ENCODE results near the gene RIMBP3C. TPM values are rescaled to one million over a fixed set of nuclear protein-coding genes. Genes with fewer than 3 reads are reported as not detected.
"Not testable (repeated sequence)": the region's sequence is repeated elsewhere in the genome, so short reads cannot be mapped to it uniquely, and the experiment has no call there.

RIMBP3C gene
- total and polyA plus RNA-seq, 12 donors = 0.05 to 0.32 (median 0.14) TPM; not detected in 6

DNA sequence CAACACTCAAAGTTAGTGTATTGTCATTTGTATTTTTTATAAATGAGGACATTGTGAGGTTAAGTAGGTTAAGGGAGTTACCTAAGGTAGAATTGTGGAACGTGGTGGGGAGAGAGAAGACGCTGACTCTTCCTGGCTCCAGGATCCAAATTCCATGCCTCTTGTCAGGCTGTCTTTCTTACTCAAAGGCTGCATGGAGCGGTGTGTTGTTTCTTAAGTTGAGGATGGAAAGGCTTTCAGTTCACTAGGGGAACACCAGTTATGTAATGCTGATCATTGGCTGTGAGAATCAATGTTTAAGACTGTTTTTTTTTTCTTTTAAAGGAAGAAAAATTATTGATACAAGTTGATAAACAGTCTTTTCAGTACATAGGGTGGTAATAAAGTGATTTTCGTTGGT lies 19.1 kb upstream of the RIMBP3C start:
- peaks cover 43 to 69% (median 65%) of the 10 kb centered on the region in 9 donors for H3K4me1 ChIP-seq
- intact Hi-C loops (cut with DNase I) = loop anchor here in 3 of 10 donors (5.0 to 10.0 kb wide), 2 partner anchors 52 to 54 kb away; no protein-coding TSS in a partner anchor
- DNase-seq (no peak), ATAC-seq (no peak)
- H3K27ac ChIP-seq = peak overlapping the region in 1 of 10 donors; percentile 99
- H3K36me3 ChIP-seq = peaks cover 0 to 17% (median 0%) of the 10 kb centered on the region in 9 donors
- TF ChIP-seq CTCF (IDR thresholded peaks at IDR 0.05) = no peak
- no peaks in the 10 kb centered on the region for H3K9me3 ChIP-seq
- no peaks in the 10 kb centered on the region for H3K27me3 ChIP-seq
- whole genome bisulfite sequencing, 2 donors = 48 to 51% methylated on average over 4 of the region's 4 CpGs
- H3K4me3 ChIP-seq = no peak overlapping the region

GRCh38 chr22:21569459-21570170 lies 18.4 kb upstream of the RIMBP3C start:
- no peaks in the 10 kb centered on the region for H3K9me3 ChIP-seq
- ATAC-seq = no peak
- 57 to 58% methylated on average over 8 of the region's 8 CpGs for WGBS, 2 donors
- H3K4me1 ChIP-seq = peaks cover 43 to 64% (median 59%) of the 10 kb centered on the region in 9 donors
- TF ChIP-seq CTCF (IDR thresholded peaks at IDR 0.05) = no peak
- peak overlapping the region in 7 of 10 donors; percentile 67 to 96 (median 92) for H3K4me3 ChIP-seq
- intact Hi-C loops (cut with DNase I) = loop anchor here in 4 of 10 donors (5.0 to 10.0 kb wide), 3 partner anchors 53 to 58 kb away; no protein-coding TSS in a partner anchor
- H3K27ac ChIP-seq = peak overlapping the region in 3 of 10 donors; percentile 96 to 99 (median 97)
- H3K36me3 ChIP-seq = peaks cover 0 to 17% (median 0%) of the 10 kb centered on the region in 9 donors
- no peaks in the 10 kb centered on the region for H3K27me3 ChIP-seq
- no peak for DNase-seq

- H3K36me3 ChIP-seq = peaks cover 0 to 17% (median 0%) of the 10 kb centered on the region in 9 donors
- not testable (repeated sequence) for DNase-seq, H3K9me3 ChIP-seq, H3K27me3 ChIP-seq, ATAC-seq
- H3K4me3 ChIP-seq = peak overlapping the region in 9 of 10 donors; percentile 67 to 96 (median 90)
- H3K27ac ChIP-seq = peak overlapping the region in 8 of 10 donors; percentile 91 to 99 (median 96)
- H3K4me1 ChIP-seq = peaks cover 39 to 59% (median 53%) of the 10 kb centered on the region in 9 donors
- WGBS, 2 donors = 30 to 35% methylated on average over 12 of the region's 12 CpGs
- intact Hi-C loops (cut with DNase I) = loop anchor here in 1 of 10 donors (5.0 kb wide), 1 partner anchor 58 kb away; no protein-coding TSS in a partner anchor
Measured at GRCh38 chr22:21569076-21569427, 17.8 kb upstream of the RIMBP3C start.

GRCh38 chr22:21568347-21569075 lies 17.2 kb upstream of the RIMBP3C start:
- Histone ChIP-seq H3K27me3 (no peaks in the 10 kb centered on the region), H3K36me3 (peaks cover 0 to 17% (median 0%) of the 10 kb centered on the region in 9 donors), H3K9me3 (no peaks in the 10 kb centered on the region), H3K27ac (peak overlapping the region; percentile 81 to 99 (median 94)), H3K4me3 (peak overlapping the region; percentile 67 to 96 (median 88)), H3K4me1 (peaks cover 33 to 53% (median 48%) of the 10 kb centered on the region in 9 donors)
- no peak for TF ChIP-seq CTCF (IDR thresholded peaks at IDR 0.05)
- intact Hi-C loops (cut with DNase I) = loop anchor here in 1 of 10 donors (5.0 kb wide), 1 partner anchor 59 kb away; no protein-coding TSS in a partner anchor
- ATAC-seq (peak; percentile 12 to 43 (median 24)), DNase-seq (peak in 1 of 2 donors; percentile 24)
- WGBS, 2 donors = 1% methylated on average over 26 of the region's 26 CpGs
